Activated naive CD4-positive, alpha-beta T cell treated with anti-CD3 and anti-CD28 coated beads for 36 hours (primary cell): ENCODE data around the gene QRICH1. TPM values are rescaled to one million over a fixed set of nuclear protein-coding genes. Genes with fewer than 3 reads are reported as not detected.

Experiments
- CTCF ChIA-PET: fragments of 350-600 bp; sonication (Branson Sonifier 250); formaldehyde crosslinking; loops from one replicate; lab custom pipeline; 2021; ENCODE audit warnings: antibody characterized with exemption; lab: Charles Lee
- DNase-seq: peaks from one replicate; pipeline ENCODE4 v3.0.0-alpha.2; 2020
- H3K27ac Mint-ChIP-seq: one replicate; pipeline ENCODE4 v1.8.0; 2021; ENCODE audit warnings: mild to moderate bottlenecking, mixed read lengths
- H3K27me3 Mint-ChIP-seq: one replicate; pipeline ENCODE4 v1.8.0; 2021; ENCODE audit warnings: low read depth, mixed read lengths
- H3K36me3 Mint-ChIP-seq: one replicate; pipeline ENCODE4 v1.8.0; 2021; ENCODE audit warnings: low read depth, mixed read lengths
- H3K4me1 Mint-ChIP-seq: one replicate; pipeline ENCODE4 v1.8.0; 2021; ENCODE audit warnings: low read depth, mixed read lengths
- H3K4me3 Mint-ChIP-seq: one replicate; pipeline ENCODE4 v1.8.0; 2021; ENCODE audit warnings: mild to moderate bottlenecking, moderate library complexity, mixed read lengths
- H3K9me3 Mint-ChIP-seq: one replicate; pipeline ENCODE4 v1.8.0; 2021; ENCODE audit warnings: mixed read lengths
- intact Hi-C: fragments of 100-400 bp; cut with micrococcal nuclease; formaldehyde crosslinking; loops from one replicate; pipeline ENCODE4 v1.15.1; 2023
- total RNA-seq, 2 experiments: library from RNA; stranded (reverse); gene quantifications; one replicate each; pipeline ENCODE4 v1.2.3, GENCODE V29; 2021

QRICH1 gene
- total RNA-seq, 2 experiments from 2014 or later: 100 to 111 TPM

- DNase-seq: no peak
- Mint-ChIP-seq H3K27me3 (no peaks in the 10 kb centered on the region), H3K36me3 (peaks cover 13% of the 10 kb centered on the region), H3K4me1 (peaks cover 1% of the 10 kb centered on the region), H3K27ac (no peak overlapping the region), H3K4me3 (no peak overlapping the region), H3K9me3 (no peaks in the 10 kb centered on the region)
- CTCF ChIA-PET: interaction anchor here (1.0 to 1.1 kb wide), 2 partner anchors 9 to 16 kb away, joined by 3 to 4 read pairs; no protein-coding TSS in a partner anchor
- intact Hi-C loops: no loop called here
Measured at GRCh38 chr3:49110780-49111179, 16.9 kb upstream of the QRICH1 start.

DNA sequence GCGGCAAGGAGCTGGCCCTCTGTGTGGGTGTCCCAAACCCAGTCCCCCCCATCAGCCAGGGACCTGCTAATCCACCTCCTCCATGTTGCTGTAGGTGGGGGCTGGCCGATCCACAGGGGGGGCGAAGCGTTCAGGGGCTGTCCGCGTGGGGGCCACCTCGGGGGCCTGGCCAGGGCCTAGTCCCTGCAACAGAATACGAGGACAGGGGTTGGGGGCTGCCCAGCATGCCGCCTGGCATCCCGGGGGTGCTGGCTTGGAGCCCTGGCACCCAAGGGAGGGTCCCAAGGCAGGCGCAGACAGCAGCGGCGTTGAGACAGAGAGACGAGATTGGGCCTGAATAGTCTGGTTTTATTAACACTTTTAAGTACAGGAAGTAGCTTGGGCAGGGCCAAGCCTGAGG, 14.5 kb upstream of the QRICH1 start:
- Mint-ChIP-seq H3K27me3 (no peaks in the 10 kb centered on the region), H3K27ac (no peak overlapping the region), H3K36me3 (peaks cover 5% of the 10 kb centered on the region), H3K4me3 (no peak overlapping the region), H3K4me1 (peaks cover 17% of the 10 kb centered on the region), H3K9me3 (no peaks in the 10 kb centered on the region)
- CTCF ChIA-PET: interaction anchor here (0.5 to 1.5 kb wide), 2 partner anchors 49 to 369 kb away, joined by 3 read pairs; no protein-coding TSS in a partner anchor
- intact Hi-C loops: no loop called here
- no peak for DNase-seq

GRCh38 chr3:49104427-49105291, 10.8 kb upstream of the QRICH1 start, which contains the start of gene QARS1:
TSS of gene QARS1 (minus strand) at chr3:49104757. CDS start at chr3:49104733, 24 bp downstream.
- intact Hi-C loops: loop anchor here (1.0 kb wide), 2 partner anchors 10 to 16 kb away; partner anchors contain the start of genes QRICH1 and USP19
- Mint-ChIP-seq H3K27me3 (no peaks in the 10 kb centered on the region), H3K36me3 (peaks cover 19% of the 10 kb centered on the region), H3K4me1 (peaks cover 26% of the 10 kb centered on the region), H3K4me3 (peak within 1 kb of the TSS; percentile 97), H3K9me3 (no peaks in the 10 kb centered on the region), H3K27ac (peak within 1 kb of the TSS; percentile 85)
- peak; percentile 94 for DNase-seq
- CTCF ChIA-PET: interaction anchor here (1.9 to 2.9 kb wide), 2 partner anchors 10 to 82 kb away, joined by 5 to 12 read pairs; partner anchors contain the start of genes NDUFAF3 and QRICH1

DNA sequence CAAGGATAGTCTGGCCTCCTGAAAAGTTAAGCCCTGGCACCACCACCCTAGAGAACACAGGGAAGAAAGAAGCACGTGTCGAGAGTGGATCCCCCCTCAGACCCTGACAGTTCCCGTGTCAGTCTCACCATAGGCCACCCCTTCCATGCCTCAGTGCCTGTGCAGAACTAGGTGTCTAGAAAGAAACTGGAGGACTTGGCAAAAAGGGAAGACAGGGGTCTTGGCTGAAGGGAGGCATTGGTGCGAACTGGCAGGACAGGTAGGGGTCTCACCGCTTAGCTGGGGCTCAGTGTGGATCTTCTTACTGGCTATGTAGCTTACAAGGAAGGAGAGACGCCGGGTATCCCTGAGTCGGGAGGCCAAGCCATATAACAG, 10.2 kb upstream of the QRICH1 start:
- intact Hi-C loops: loop anchor here (1.0 kb wide), 2 partner anchors 10 to 16 kb away; partner anchors contain the start of genes QRICH1 and USP19
- CTCF ChIA-PET: interaction anchor here (1.9 to 2.9 kb wide), 2 partner anchors 9 to 82 kb away, joined by 5 to 12 read pairs; partner anchors contain the start of genes NDUFAF3 and QRICH1
- Mint-ChIP-seq H3K27me3 (no peaks in the 10 kb centered on the region), H3K27ac (peak overlapping the region; percentile 85), H3K4me3 (peak overlapping the region; percentile 97), H3K36me3 (peaks cover 19% of the 10 kb centered on the region), H3K4me1 (peaks cover 26% of the 10 kb centered on the region), H3K9me3 (no peaks in the 10 kb centered on the region)
- DNase-seq: no peak

- DNase-seq: no peak
- H3K4me3 Mint-ChIP-seq: no peak overlapping the region
- peaks cover 19% of the 10 kb centered on the region for H3K36me3 Mint-ChIP-seq
- H3K4me1 Mint-ChIP-seq: peaks cover 23% of the 10 kb centered on the region
- intact Hi-C loops: no loop called here
- CTCF ChIA-PET: no interaction called here
- H3K27me3 Mint-ChIP-seq: no peaks in the 10 kb centered on the region
- H3K9me3 Mint-ChIP-seq: no peaks in the 10 kb centered on the region
- H3K27ac Mint-ChIP-seq: no peak overlapping the region
Measured at GRCh38 chr3:49100046-49100615, 6.3 kb upstream of the QRICH1 start.

GRCh38 chr3:49098910-49099630, 5.2 kb upstream of the QRICH1 start:
- Mint-ChIP-seq H3K9me3 (no peaks in the 10 kb centered on the region), H3K27me3 (no peaks in the 10 kb centered on the region), H3K27ac (no peak overlapping the region), H3K4me3 (no peak overlapping the region), H3K4me1 (peaks cover 23% of the 10 kb centered on the region), H3K36me3 (peaks cover 19% of the 10 kb centered on the region)
- CTCF ChIA-PET: no interaction called here
- no peak for DNase-seq
- intact Hi-C loops: no loop called here

- intact Hi-C loops: no loop called here
Measured at GRCh38 chr3:49098429-49098828, 4.6 kb upstream of the QRICH1 start.

GRCh38 chr3:49092938-49093852, 676 bp downstream of the QRICH1 start:
- no peaks in the 10 kb centered on the region for H3K9me3 Mint-ChIP-seq
- peak overlapping the region; percentile 94 for H3K4me3 Mint-ChIP-seq
- no peaks in the 10 kb centered on the region for H3K27me3 Mint-ChIP-seq
- peak overlapping the region; percentile 89 for H3K27ac Mint-ChIP-seq
- peak; percentile 85 for DNase-seq
- intact Hi-C loops: loop anchor here (2.0 to 5.0 kb wide), 2 partner anchors 248 to 579 kb away; partner anchors contain the start of genes APEH and USP4
- CTCF ChIA-PET: interaction anchor here (0.5 to 5.0 kb wide), 12 partner anchors 10 to 357 kb away, joined by 3 to 19 read pairs (median 4); partner anchors contain the start of genes KLHDC8B, NDUFAF3 and QARS1
- H3K36me3 Mint-ChIP-seq: peaks cover 15% of the 10 kb centered on the region
- peaks cover 37% of the 10 kb centered on the region for H3K4me1 Mint-ChIP-seq

More at GRCh38 chr3:49098429-49098828, 4.6 kb upstream of the QRICH1 start:
- Mint-ChIP-seq H3K27ac (no peak overlapping the region), H3K4me1 (peaks cover 16% of the 10 kb centered on the region), H3K9me3 (no peaks in the 10 kb centered on the region), H3K4me3 (no peak overlapping the region), H3K36me3 (peaks cover 17% of the 10 kb centered on the region), H3K27me3 (no peaks in the 10 kb centered on the region)
- no peak for DNase-seq
- CTCF ChIA-PET: no interaction called here

DNA sequence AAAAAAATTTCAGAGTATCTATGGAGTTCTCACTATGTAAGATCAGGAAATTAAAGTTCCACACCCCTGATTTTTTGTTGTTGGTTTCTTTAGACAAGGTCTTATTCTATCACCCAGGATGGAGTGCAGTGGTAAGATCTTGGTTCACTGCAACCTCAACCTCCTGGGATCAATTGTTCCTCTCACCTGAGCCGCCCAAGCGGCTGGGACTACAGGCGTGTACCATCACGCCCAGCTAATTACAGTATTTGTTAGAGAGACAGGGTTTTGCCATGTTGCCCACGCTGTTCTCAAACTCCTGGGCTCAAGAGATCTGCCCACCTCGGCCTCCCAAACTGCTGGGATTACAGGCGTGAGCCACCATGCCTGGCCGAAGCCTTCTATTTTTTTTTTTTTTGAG, 12.4 kb downstream of the QRICH1 start:
- no peak overlapping the region for H3K4me3 Mint-ChIP-seq
- H3K36me3 Mint-ChIP-seq: peaks cover 11% of the 10 kb centered on the region
- DNase-seq: no peak
- H3K27ac Mint-ChIP-seq: no peak overlapping the region
- no peaks in the 10 kb centered on the region for H3K9me3 Mint-ChIP-seq
- intact Hi-C loops: no loop called here
- CTCF ChIA-PET: interaction anchor here (0.7 to 1.2 kb wide), 2 partner anchors 25 to 88 kb away, joined by 3 read pairs; no protein-coding TSS in a partner anchor
- H3K27me3 Mint-ChIP-seq: no peaks in the 10 kb centered on the region
- peaks cover 9% of the 10 kb centered on the region for H3K4me1 Mint-ChIP-seq

DNA sequence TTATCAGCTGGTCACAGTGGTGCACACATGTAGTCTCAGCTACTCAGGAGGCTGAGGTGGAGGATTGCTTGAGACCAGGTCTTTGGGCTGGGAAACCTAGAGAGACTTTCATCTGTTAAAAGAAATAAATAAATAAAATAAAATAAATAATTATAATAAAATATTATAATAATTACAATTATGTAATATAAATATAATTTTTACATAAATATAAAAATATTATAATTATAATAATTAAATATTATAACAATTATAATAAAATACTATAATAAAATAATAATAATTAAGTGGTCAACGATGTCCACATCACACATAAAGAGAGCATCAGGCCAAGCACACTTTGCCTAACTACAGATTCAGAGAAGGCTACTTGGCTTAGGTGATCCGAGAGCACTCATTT, 14.6 kb downstream of the QRICH1 start:
- H3K36me3 Mint-ChIP-seq: peaks cover 28% of the 10 kb centered on the region
- no peak overlapping the region for H3K4me3 Mint-ChIP-seq
- H3K27me3 Mint-ChIP-seq: no peaks in the 10 kb centered on the region
- CTCF ChIA-PET: no interaction called here
- H3K27ac Mint-ChIP-seq: no peak overlapping the region
- peaks cover 9% of the 10 kb centered on the region for H3K4me1 Mint-ChIP-seq
- intact Hi-C loops: no loop called here
- no peak for DNase-seq
- no peaks in the 10 kb centered on the region for H3K9me3 Mint-ChIP-seq

DNA sequence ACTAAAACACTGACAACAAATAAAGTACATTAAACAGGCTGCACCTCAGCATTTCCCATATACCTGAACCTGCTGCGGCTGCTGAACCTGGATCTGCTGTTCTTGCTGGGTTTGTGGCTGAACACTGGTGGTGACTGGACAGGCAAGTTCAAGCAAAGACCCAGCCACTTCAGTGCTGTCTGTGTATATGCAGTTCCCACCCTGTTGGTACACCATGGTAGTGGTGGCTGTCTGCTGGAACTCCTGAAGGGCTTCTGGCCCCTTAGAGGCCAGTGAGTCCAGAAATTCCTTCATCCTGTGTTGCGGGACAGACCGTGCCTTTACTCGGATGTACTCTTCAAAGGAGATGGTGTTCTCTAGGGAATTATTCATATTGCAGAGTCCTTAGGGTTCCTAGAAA, 17.2 kb downstream of the QRICH1 start:
- DNase-seq: no peak
- Mint-ChIP-seq H3K27ac (no peak overlapping the region), H3K36me3 (peaks cover 41% of the 10 kb centered on the region), H3K4me1 (peaks cover 7% of the 10 kb centered on the region), H3K4me3 (no peak overlapping the region), H3K27me3 (no peaks in the 10 kb centered on the region), H3K9me3 (no peaks in the 10 kb centered on the region)
- CTCF ChIA-PET: no interaction called here
- intact Hi-C loops: no loop called here
